Prostate gland (tissue), 2 donors: Measurements from ENCODE around the gene PRG3.

Experiments
- CTCF ChIP-seq, 4 experiments: fragments of 200-600 bp in 2 of 4; fragments of 450-650 bp in 2 of 4; sonication (generic) in 2 of 4; IDR thresholded peaks; 1 replicate in 3 of 4; 2 replicates in 1 of 4; pipeline ENCODE4 v1.5.1; 2016 to 2019; ENCODE audit warnings: antibody characterized with exemption in 4 of 4, mild to moderate bottlenecking in 2 of 4, moderate library complexity in 2 of 4
- POLR2A ChIP-seq: fragments of 450-650 bp; IDR thresholded peaks from one replicate; pipeline ENCODE4 v1.6.1; 2016; ENCODE audit warnings: antibody characterized with exemption, mild to moderate bottlenecking
- POLR2AphosphoS5 ChIP-seq: sonication (generic); formaldehyde crosslinking; IDR thresholded peaks from one replicate; pipeline ENCODE4 v1.6.1; 2017; ENCODE audit warnings: antibody characterized with exemption

DNA sequence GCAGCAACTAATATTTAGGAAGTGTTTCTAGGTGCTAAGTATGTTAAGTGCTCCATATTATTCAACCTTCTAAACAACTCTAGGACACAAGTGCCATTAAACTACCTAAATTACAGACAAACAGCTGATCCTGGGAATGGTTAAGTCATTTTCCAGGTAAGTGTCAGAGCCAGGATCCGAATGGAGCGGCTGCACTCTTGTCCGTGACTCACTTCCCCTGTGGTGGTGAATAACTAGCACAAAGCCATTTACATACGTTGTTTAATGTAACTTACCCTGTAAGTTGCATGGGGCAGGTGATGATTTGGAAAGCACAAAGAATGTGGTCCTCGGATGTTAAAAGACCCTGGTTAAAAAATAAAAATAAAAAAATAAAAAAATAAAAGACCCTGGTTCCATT lies 18.3 kb upstream of the PRG3 start:
- TF ChIP-seq CTCF (IDR thresholded peaks at IDR 0.05) (no peak), POLR2A (no peak), POLR2AphosphoS5 (no peak)
